HG03571 (cell line): ENCODE results near the gene EHMT1.
"Not testable (repeated sequence)": the region's sequence is repeated elsewhere in the genome, so short reads cannot be mapped to it uniquely, and the experiment has no call there.

Experiments used
- ATAC-seq: cut with Tn5 transposase; IDR thresholded peaks from one replicate; pipeline ENCODE4 v1.9.1; 2021; ENCODE audit not compliant: unreplicated experiment

Gene EHMT1

DNA sequence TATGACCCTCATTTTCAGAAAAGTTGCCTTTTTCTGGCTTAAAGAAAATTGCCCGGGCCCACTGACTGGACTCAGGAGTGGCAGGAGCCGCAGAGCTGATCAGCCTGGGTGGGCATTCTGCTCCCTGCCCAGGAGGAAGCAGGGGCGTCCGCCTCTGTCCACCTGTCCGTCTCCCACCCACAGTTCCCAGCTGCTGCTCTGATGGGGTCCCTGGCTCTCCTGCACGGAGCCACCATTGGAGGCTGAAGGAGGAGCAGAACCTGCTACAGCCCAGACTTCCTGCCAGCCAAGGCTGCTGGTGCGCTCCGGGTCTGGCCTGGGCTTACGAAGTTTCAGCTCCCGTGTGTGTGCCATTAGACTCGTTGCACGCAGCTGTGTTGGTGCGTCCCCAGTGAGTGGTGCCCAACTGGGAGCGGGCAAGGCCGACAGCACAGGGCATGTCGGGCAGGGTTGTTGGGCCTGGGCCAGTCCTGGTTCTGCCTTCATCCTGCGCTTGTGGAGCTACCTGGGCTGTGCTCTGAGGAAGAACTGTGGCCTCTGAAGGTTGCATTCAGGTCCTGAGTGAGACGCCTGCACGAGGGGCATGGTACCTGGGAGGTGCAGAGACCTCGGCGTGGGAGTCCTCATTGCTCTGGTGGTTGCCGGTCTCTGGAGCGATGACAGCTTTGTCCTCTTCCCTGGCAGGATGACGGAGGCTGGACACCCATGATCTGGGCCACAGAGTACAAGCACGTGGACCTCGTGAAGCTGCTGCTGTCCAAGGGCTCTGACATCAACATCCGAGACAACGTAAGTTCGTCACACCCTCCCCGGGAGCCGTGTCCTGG is 181.6 kb downstream of the EHMT1 start:
- ATAC-seq: no peak

GRCh38 chr9:137801023-137801319 is 182.2 kb downstream of the EHMT1 start:
- no peak for ATAC-seq

DNA sequence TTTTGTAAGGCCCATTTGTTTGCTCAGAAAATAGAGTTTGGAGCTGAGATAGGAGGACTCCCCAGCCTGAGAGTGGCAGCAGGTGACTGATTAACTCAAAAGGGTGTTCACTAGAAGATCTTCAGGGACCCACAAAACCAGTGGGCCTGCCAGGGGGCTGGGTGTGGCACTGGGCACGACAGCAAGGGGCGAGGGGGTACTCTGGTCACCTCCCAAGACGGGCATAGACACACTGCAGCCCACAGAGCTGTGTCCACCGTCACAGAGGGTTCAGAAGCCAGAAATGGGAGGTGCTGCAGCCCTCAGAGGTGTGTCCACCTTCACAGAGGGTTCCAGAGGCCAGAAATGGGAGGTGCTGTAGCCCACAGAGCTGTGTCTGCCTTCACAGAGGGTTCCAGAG is 183.2 kb downstream of the EHMT1 start:
- ATAC-seq: no peak

- ATAC-seq: no peak
These were observed 183.9 kb downstream of the EHMT1 start for GRCh38 chr9:137802521-137803243.

DNA sequence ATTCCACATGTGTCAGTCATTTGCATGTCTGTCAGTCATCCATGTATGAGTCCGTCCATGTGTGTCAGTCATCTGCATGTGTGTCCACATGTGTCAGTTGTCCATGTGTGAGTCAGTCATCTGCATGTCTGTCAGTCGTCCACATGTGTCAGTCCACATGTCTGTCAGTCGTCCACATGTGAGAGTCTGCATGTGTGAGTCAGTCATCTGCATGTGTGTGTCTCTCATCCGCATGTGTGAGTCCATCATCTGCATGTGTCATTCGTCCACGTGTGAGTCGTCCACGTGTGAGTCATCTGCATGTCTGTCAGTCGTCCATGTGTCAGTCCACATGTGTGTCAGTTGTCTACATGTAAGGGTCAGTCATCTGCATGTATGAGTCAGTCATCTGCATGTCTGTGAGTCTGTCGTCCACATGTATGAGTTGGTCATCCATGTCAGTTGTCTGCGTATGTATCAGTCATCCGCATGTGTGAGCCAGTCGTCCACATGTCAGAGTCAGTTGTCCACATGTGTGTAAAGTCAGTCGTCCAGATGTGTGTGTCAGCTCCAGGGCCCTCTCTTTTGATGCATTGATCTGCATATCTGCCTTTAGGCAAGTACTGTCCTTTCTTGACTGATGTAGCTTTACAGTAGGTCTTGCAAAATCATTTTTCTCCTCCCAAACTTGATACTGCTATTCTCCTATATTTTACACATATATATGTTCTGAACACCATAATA is 186.3 kb downstream of the EHMT1 start:
- ATAC-seq: no peak

GRCh38 chr9:137807721-137808703 is 189.2 kb downstream of the EHMT1 start:
- ATAC-seq: no peak

DNA sequence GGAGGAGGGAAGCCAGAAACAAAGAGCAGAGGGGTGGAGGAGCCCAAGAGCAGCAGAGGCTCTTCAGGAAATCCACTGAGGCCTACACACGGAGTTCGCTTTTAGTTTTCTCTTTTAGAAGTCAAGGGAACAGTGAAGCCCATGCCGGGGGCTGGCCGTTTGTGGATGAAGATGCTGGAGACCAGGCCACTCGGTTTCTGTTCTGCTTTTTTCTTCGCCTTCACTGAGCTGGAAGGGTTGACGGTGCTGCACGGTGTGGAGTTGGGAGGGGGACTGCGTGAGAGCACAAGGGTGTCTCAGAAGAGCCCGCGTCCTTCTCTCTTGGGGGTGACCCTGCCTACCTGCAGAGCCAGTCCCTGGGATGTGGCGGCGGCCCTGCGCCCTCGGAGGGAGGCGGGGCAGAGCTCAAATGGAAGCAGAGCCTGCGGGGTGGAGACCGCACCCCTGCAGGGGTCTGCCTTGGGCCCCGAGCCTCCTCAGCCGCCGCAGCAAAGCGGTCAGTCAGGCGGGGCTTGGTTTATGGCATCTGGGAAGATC is 190.3 kb downstream of the EHMT1 start:
- no peak for ATAC-seq

GRCh38 chr9:137809726-137810450 is 191.1 kb downstream of the EHMT1 start:
- ATAC-seq: not testable (repeated sequence)

DNA sequence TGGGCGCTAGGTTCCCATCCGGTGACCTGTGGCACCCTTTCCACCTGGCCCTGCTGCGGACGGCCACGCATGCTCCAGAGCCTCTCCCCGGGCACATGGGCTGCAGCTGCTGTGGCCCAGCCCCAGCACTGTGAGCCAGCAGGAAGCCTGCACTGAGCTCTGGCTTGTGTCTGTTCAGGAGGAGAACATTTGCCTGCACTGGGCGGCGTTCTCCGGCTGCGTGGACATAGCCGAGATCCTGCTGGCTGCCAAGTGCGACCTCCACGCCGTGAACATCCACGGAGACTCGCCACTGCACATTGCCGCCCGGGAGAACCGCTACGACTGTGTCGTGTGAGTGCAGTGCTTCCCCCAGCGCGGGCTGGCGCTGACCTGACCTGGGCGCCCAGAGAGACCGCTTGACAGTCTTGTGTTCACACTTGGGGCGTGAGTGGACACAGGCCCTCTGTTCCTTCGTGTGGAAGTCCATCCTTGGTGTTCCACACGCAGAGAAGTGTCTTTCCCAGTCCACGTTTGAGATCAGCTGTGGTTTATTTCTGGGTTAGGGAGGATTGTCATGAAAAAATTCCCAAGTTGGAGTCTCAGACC is 192.6 kb downstream of the EHMT1 start:
- ATAC-seq: no peak

- no peak for ATAC-seq
These were observed 193.7 kb downstream of the EHMT1 start for GRCh38 chr9:137812356-137813023.

- ATAC-seq: no peak
These were observed 194.4 kb downstream of the EHMT1 start for GRCh38 chr9:137813167-137813566.

- ATAC-seq: no peak
These were observed 195.0 kb downstream of the EHMT1 start for GRCh38 chr9:137813651-137814415.

DNA sequence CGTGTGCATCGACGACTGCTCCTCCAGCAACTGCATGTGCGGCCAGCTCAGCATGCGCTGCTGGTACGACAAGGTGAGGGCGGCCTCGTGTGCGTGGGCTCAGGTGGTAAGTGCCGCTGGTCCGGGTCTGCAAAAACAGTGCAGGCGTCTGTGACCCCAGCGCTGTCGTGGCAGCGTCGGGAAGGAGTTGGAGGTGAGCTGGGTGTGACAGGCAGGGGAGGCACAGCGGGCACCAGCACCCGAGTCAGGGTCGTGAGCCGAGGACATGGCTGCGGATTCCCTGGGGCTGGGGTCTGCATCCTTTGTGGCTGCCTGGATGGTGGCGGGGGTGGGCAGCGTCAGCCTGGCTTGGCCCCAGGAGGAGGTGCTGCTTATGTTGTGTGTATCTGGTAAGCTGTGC is 195.6 kb downstream of the EHMT1 start:
- no peak for ATAC-seq

GRCh38 chr9:137814841-137815240 is 196.0 kb downstream of the EHMT1 start:
- ATAC-seq: no peak

- no peak for ATAC-seq
These were observed 196.8 kb downstream of the EHMT1 start for GRCh38 chr9:137815256-137816255.

- ATAC-seq: no peak
These were observed 197.9 kb downstream of the EHMT1 start for GRCh38 chr9:137816531-137817235.
